Smooth muscle cell (in vitro differentiated cells): ENCODE data around the gene PDLIM5. TPM values are rescaled to one million over a fixed set of nuclear protein-coding genes. Genes with fewer than 3 reads are reported as not detected.

Experiments used
- DNase-seq: peaks from one replicate; lab custom pipeline; 2025; ENCODE audit not compliant: unreplicated experiment; lab: John Stamatoyannopoulos, UW
- H2AFZ ChIP-seq: fragments of 200-600 bp; sonication (generic); 2 replicates; pipeline ENCODE4 v1.6.0; 2016; ENCODE audit warnings: antibody characterized with exemption, low read depth, mild to moderate bottlenecking
- H3F3A ChIP-seq: fragments of 200-600 bp; sonication (generic); 2 replicates; pipeline ENCODE4 v1.6.0; 2017; ENCODE audit warnings: antibody characterized with exemption, low read depth
- H3K27ac ChIP-seq: fragments of 200-600 bp; sonication (generic); 2 replicates; pipeline ENCODE4 v1.5.1; 2016; ENCODE audit warnings: low read depth, mild to moderate bottlenecking
- H3K27me3 ChIP-seq: fragments of 200-600 bp; sonication (generic); 2 replicates; pipeline ENCODE4 v1.6.1; 2016; ENCODE audit warnings: low read depth, mild to moderate bottlenecking
- H3K36me3 ChIP-seq: fragments of 200-600 bp; sonication (generic); 2 replicates; pipeline ENCODE4 v1.5.1; 2016; ENCODE audit warnings: low read depth
- H3K4me1 ChIP-seq: fragments of 200-600 bp; sonication (generic); 2 replicates; pipeline ENCODE4 v1.5.1; 2016; ENCODE audit warnings: low read depth
- H3K4me2 ChIP-seq: fragments of 200-600 bp; sonication (generic); 2 replicates; pipeline ENCODE4 v1.6.0; 2016; ENCODE audit warnings: mild to moderate bottlenecking
- H3K4me3 ChIP-seq: fragments of 200-600 bp; sonication (generic); 2 replicates; pipeline ENCODE4 v1.5.1; 2016; ENCODE audit warnings: mild to moderate bottlenecking
- H3K79me2 ChIP-seq: fragments of 200-600 bp; sonication (generic); 2 replicates; pipeline ENCODE4 v1.6.0; 2016; ENCODE audit warnings: low read depth, mild to moderate bottlenecking
- H3K9ac ChIP-seq: fragments of 200-600 bp; sonication (generic); 2 replicates; pipeline ENCODE4 v1.6.0; 2016; ENCODE audit warnings: low read depth
- H3K9me3 ChIP-seq: fragments of 200-600 bp; sonication (generic); replicated peaks from 2 replicates; pipeline ENCODE4 v1.5.1; 2016; ENCODE audit warnings: low read depth
- H4K20me1 ChIP-seq: fragments of 200-600 bp; sonication (generic); 2 replicates; pipeline ENCODE4 v1.6.0; 2016; ENCODE audit warnings: low read depth
- CTCF ChIP-seq: fragments of 200-600 bp; sonication (generic); IDR thresholded peaks from 2 replicates; pipeline ENCODE4 v1.5.1; 2017; ENCODE audit warnings: borderline replicate concordance, mild to moderate bottlenecking, antibody characterized with exemption; ENCODE audit not compliant: insufficient read depth, poor library complexity, severe bottlenecking
- WGBS: methylation state at CpG from one replicate; pipeline ENCODE4 v1.1.7; 2016; ENCODE audit warnings: low lambda C conversion rate; 5-methylcytosine and 5-hydroxymethylcytosine counted together
- polyA plus RNA-seq: library from polyadenylated mRNA; unstranded; fragments of >200 nt; fragmentation: Nextera tagmentation; extraction: Ambion mirVana; gene quantifications from 2 replicates; pipeline ENCODE4 v1.2.1, GENCODE V29; 2016
- total RNA-seq: library from RNA; depleted of rRNA; stranded (reverse); fragments of >200 nt; gene quantifications from 2 replicates; pipeline ENCODE4 v1.2.3, GENCODE V29; 2014

PDLIM5 gene
- total and polyA plus RNA-seq, 2 experiments from 2014 or later = 129 to 150 TPM

DNA sequence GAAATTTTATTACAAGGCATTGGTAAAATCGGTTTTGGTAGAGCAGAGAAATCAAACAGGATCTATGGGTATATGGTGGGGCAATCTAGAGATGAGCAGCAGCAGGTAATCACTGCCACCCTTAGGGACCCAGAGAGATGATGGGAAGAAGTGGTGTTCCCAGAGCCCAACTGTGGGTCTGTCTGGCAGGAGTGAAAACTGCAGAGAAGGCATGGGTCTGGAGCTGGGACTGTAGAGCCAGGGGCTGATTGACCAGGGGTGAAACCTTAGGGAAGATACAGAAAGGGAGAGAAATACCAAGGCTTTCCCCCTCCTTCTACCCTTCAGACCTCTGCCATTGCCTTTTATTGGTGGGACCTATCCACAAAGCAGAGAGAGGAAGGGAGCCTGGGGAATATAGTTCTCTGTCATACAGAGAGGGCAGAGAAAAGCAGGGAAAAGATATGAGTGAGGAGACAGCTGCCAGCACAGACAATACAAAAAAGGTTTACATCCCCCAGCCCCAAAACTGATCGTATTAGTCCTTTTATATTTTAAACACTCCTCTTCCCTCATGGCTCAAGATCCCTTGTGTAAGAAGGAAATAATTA is 28.7 kb downstream of the PDLIM5 start:
- no peaks in the 10 kb centered on the region for H3K9me3 ChIP-seq
- H4K20me1 ChIP-seq = peaks cover 76% of the 10 kb centered on the region
- no peaks in the 10 kb centered on the region for H3K4me1 ChIP-seq
- WGBS = 87% methylated on average over 2 of the region's 2 CpGs
- H3F3A ChIP-seq = peaks cover 5% of the 10 kb centered on the region
- no peaks in the 10 kb centered on the region for H3K27me3 ChIP-seq
- peaks cover 100% of the 10 kb centered on the region for H3K79me2 ChIP-seq
- no peak overlapping the region for H3K9ac ChIP-seq
- no peak overlapping the region for H3K4me2 ChIP-seq
- DNase-seq = no peak
- no peak for TF ChIP-seq CTCF
- H3K36me3 ChIP-seq = no peaks in the 10 kb centered on the region
- H3K27ac ChIP-seq = no peak overlapping the region
- no peak overlapping the region for H3K4me3 ChIP-seq
- H2AFZ ChIP-seq = no peak overlapping the region

- 94% methylated on average over 4 of the region's 4 CpGs for WGBS
- peaks cover 61% of the 10 kb centered on the region for H4K20me1 ChIP-seq
- peaks cover 7% of the 10 kb centered on the region for H3F3A ChIP-seq
- H3K4me3 ChIP-seq = no peak overlapping the region
- no peak overlapping the region for H2AFZ ChIP-seq
- H3K4me1 ChIP-seq = no peaks in the 10 kb centered on the region
- TF ChIP-seq CTCF = no peak
- no peak for DNase-seq
- no peak overlapping the region for H3K27ac ChIP-seq
- H3K4me2 ChIP-seq = no peak overlapping the region
- no peak overlapping the region for H3K9ac ChIP-seq
- H3K36me3 ChIP-seq = no peaks in the 10 kb centered on the region
- H3K79me2 ChIP-seq = peaks cover 96% of the 10 kb centered on the region
- H3K27me3 ChIP-seq = no peaks in the 10 kb centered on the region
- H3K9me3 ChIP-seq = no peaks in the 10 kb centered on the region
These were observed 32.2 kb downstream of the PDLIM5 start for GRCh38 chr4:94483895-94484294.

DNA sequence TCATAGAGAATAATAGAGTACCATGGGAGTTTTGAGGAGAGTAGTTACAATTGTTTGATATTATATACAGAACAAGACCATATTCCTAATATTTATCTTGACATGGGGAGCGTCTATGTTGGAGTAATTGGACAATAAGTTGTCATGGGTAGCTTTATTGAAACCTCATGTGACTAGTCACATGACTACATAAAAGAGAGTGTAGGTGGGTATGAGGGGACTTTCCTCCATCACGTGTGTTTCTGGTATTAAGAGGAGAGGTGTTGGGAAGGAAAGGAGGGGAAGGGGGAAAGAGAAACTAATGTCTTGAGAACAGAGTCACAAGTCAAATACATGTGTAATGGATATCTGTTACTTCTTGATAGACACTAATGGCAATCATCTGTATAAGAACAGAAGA is 33.1 kb downstream of the PDLIM5 start:
- Histone ChIP-seq H3K4me3 (no peak overlapping the region), H3K36me3 (no peaks in the 10 kb centered on the region), H3K27me3 (no peaks in the 10 kb centered on the region), H3K79me2 (peaks cover 96% of the 10 kb centered on the region), H3K4me1 (no peaks in the 10 kb centered on the region), H3K4me2 (no peak overlapping the region), H3K9me3 (no peaks in the 10 kb centered on the region), H3K27ac (no peak overlapping the region), H4K20me1 (peaks cover 52% of the 10 kb centered on the region), H2AFZ (no peak overlapping the region), H3K9ac (no peak overlapping the region), H3F3A (peaks cover 7% of the 10 kb centered on the region)
- WGBS = 95% methylated on average over 2 of the region's 2 CpGs
- TF ChIP-seq CTCF = no peak
- DNase-seq = no peak

DNA sequence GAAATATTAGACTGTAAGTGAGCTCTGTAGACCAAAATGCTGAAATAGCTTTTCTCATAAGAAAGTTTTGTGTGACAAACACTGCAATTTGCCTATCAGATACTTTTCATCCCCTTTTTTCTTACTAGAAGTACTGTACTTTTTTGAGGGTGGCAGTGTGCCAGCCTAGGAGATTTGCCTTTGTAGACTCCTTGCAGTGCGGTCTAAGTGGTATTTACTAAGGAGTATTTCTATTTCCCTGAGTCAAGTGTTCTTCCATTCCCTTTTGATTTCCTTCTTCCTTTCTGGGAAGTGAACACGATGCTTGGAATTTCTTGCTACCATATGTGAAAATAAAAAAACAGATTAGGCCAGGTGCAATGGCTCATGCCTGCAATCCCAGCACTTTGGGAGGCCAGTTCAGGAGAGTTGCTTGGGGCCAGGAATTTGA is 34.6 kb downstream of the PDLIM5 start:
- no peak for DNase-seq
- H3K4me3 ChIP-seq = no peak overlapping the region
- H3K79me2 ChIP-seq = peaks cover 96% of the 10 kb centered on the region
- H3K4me2 ChIP-seq = no peak overlapping the region
- TF ChIP-seq CTCF = no peak
- no peaks in the 10 kb centered on the region for H3K36me3 ChIP-seq
- no peaks in the 10 kb centered on the region for H3K4me1 ChIP-seq
- H3F3A ChIP-seq = peaks cover 7% of the 10 kb centered on the region
- no peaks in the 10 kb centered on the region for H3K27me3 ChIP-seq
- H3K27ac ChIP-seq = no peak overlapping the region
- 49% methylated on average over 2 of the region's 2 CpGs for WGBS
- H2AFZ ChIP-seq = no peak overlapping the region
- no peaks in the 10 kb centered on the region for H3K9me3 ChIP-seq
- H3K9ac ChIP-seq = no peak overlapping the region
- H4K20me1 ChIP-seq = peaks cover 46% of the 10 kb centered on the region
